Ovary (tissue), 9 donors: ENCODE measurements around the gene ATXN10. TPM values are rescaled to one million over a fixed set of nuclear protein-coding genes. Genes with fewer than 3 reads are reported as not detected.
"Not testable (repeated sequence)": the region's sequence is repeated elsewhere in the genome, so short reads cannot be mapped to it uniquely, and the experiment has no call there.

Experiments used
- DNase-seq, 5 donors: peaks; one replicate each; pipeline ENCODE4 v3.0.0-alpha.2; 2019 to 2020
- H3K27ac ChIP-seq, 2 donors: fragments of 200-600 bp; one replicate each; pipeline versions ENCODE4 v1.5.1 to v1.8.0; 2019 to 2022
- H3K27me3 ChIP-seq: fragments of 200-600 bp; one replicate; pipeline ENCODE4 v1.8.0; 2022
- H3K36me3 ChIP-seq: fragments of 200-600 bp; sonication (generic); one replicate; pipeline ENCODE4 v1.5.1; 2019
- H3K4me1 ChIP-seq: one replicate; pipeline ENCODE4 v1.8.1; 2013; ENCODE audit warnings: mild to moderate bottlenecking, moderate library complexity; ENCODE audit not compliant: insufficient read depth
- H3K4me3 ChIP-seq: fragments of 200-600 bp; sonication (generic); one replicate; pipeline ENCODE4 v1.5.1; 2017
- H3K9me3 ChIP-seq, 2 donors: fragments of 200-600 bp in 1 of 2; sonication (generic) in 1 of 2; one replicate each; pipeline versions ENCODE4 v1.5.1 to v1.8.1; 2013 to 2019; ENCODE audit warnings: mild to moderate bottlenecking in 1 of 2, moderate library complexity in 1 of 2
- CTCF ChIP-seq, 3 donors: fragments of 450-650 bp in 2 of 3; fragments of 200-600 bp in 1 of 3; IDR thresholded peaks; one replicate each; pipeline versions ENCODE4 v1.5.1 to v1.8.0; 2016 to 2022; ENCODE audit warnings: antibody characterized with exemption in 3 of 3, mild to moderate bottlenecking in 1 of 3
- EP300 ChIP-seq: sonication (generic); formaldehyde crosslinking; IDR thresholded peaks from one replicate; pipeline ENCODE4 v1.6.1; 2017; ENCODE audit warnings: antibody characterized with exemption
- POLR2A ChIP-seq: fragments of 450-650 bp; IDR thresholded peaks from one replicate; pipeline ENCODE4 v1.6.1; 2017; ENCODE audit warnings: antibody characterized with exemption, mild to moderate bottlenecking, moderate library complexity
- WGBS, 3 donors: extraction: QIAGEN DNeasy Blood & Tissue Kit in 1 of 3; methylation state at CpG; one replicate each; pipeline versions ENCODE4 v1.1.5 to v1.1.7; 2013 to 2017; 5-methylcytosine and 5-hydroxymethylcytosine counted together
- intact Hi-C, 4 donors: fragments of 100-400 bp; cut with DNase I; formaldehyde crosslinking; loops; one replicate each; pipeline versions ENCODE4 v1.11.0 to v1.15.1; 2022 to 2023
- polyA plus RNA-seq, 2 donors: library from polyadenylated mRNA; stranded (reverse); fragments of 200-250 nt in 1 of 2; fragments of 350-450 nt in 1 of 2; fragmentation: Illumina TruSeq in 1 of 2; extraction: RNeasy Lipid Tissue Mini Kit (QIAGEN cat#74804) in 1 of 2; gene quantifications; one replicate each; pipeline ENCODE4 v1.2.3, GENCODE V29; 2013 to 2014
- total RNA-seq, 7 donors: library from RNA; depleted of rRNA in 2 of 7; stranded (reverse); fragments of >200 nt in 2 of 7; fragmentation: NEBNext Ultra II Directional in 3 of 7; extraction: Animal tissue kit (Norgen Biotek cat#: 25700) in 3 of 7; gene quantifications; one replicate each; pipeline versions ENCODE4 v1.1.0 to v1.2.4, GENCODE V29; 2016 to 2023
- donor health status: DM: no; HTN: no; CAD: no; lungs with moderate emphysema.
- donor health status: DM: no; HTN: no; CAD: no.
- donor health status: Bipolar disorder and iron deficiency.
- donor health status: DM: yes; HTN: yes; CAD: no.
- donor health status: DM: no; HTN: no; CAD: no.
- donor health status: DM: yes; HTN: yes; CAD: no.

Gene ATXN10
- total and polyA plus RNA-seq, 9 donors = 77.4 to 241 (median 175) TPM

DNA sequence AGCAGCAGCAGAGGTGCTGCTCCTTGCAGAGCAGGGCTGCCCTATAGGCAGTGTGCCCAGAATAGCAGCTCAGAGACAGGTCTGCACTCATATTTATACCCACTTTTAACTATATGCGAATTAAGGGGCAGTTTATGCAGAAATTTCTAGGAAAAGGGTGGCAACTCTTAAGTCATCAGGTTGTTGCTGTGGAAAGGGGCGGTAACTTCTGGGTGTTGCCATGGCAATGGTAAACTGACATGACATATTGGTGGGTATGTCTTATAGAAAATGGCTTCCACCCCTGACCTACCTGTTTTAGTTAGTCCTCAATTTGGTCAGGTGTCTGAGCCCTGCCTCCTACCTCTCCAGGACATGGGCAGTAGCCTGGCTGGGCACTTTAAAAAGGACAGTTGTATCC, 122.3 kb downstream of the ATXN10 start:
- Histone ChIP-seq H3K9me3 (peaks cover 3 to 5% of the 10 kb centered on the region in 2 donors), H3K4me1 (peaks cover 2% of the 10 kb centered on the region), H3K36me3 (no peaks in the 10 kb centered on the region), H3K27me3 (no peaks in the 10 kb centered on the region), H3K27ac (no peak overlapping the region), H3K4me3 (no peak overlapping the region)
- intact Hi-C loops = no loop called here
- 95 to 100% (median 99%) methylated on average over 2 of the region's 2 CpGs for WGBS, 3 donors
- DNase-seq = no peak
- TF ChIP-seq CTCF (IDR thresholded peaks at IDR 0.05) (no peak), EP300 (no peak), POLR2A (no peak)

DNA sequence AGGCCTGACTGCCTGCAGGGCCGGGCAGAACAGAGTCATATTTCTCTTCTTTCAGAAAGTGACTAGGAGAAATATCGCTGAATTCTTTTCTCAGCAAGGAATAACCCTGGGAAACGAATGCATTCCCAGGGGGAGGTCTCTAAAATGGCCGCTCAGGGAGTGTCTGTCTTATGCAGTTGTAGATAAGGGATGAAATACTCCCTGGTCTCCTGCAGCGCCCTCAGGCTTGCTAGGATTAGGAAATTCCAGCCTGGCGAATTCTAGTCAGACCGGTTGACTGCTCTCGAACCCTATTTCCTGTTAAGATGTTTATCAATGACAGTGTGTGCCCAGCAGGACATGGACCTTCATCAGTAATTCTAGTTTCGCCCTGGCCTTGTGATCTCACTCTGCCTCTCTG, 124.4 kb downstream of the ATXN10 start:
- H3K36me3 ChIP-seq, DNase-seq, H3K27ac ChIP-seq, H3K9me3 ChIP-seq, H3K4me3 ChIP-seq, intact Hi-C loops, H3K4me1 ChIP-seq, H3K27me3 ChIP-seq: not testable (repeated sequence)
- WGBS, 3 donors = 96 to 97% (median 97%) methylated on average over 9 of the region's 9 CpGs

GRCh38 chr22:45799291-45799690, 127.7 kb downstream of the ATXN10 start:
- intact Hi-C loops = no loop called here
- no peak for DNase-seq
- WGBS, 3 donors = 95 to 97% (median 95%) methylated on average over 2 of the region's 2 CpGs
- Histone ChIP-seq H3K27me3 (no peaks in the 10 kb centered on the region), H3K4me1 (no peaks in the 10 kb centered on the region), H3K36me3 (no peaks in the 10 kb centered on the region), H3K9me3 (peaks cover 3 to 5% of the 10 kb centered on the region in 2 donors), H3K4me3 (no peak overlapping the region), H3K27ac (no peak overlapping the region)
- no peak for TF ChIP-seq POLR2A
- no peak for TF ChIP-seq EP300

- WGBS, 3 donors = 93 to 95% (median 94%) methylated on average over 4 of the region's 4 CpGs
- Histone ChIP-seq H3K36me3 (no peaks in the 10 kb centered on the region), H3K4me3 (no peak overlapping the region), H3K27ac (no peak overlapping the region), H3K27me3 (no peaks in the 10 kb centered on the region), H3K9me3 (no peaks in the 10 kb centered on the region), H3K4me1 (peaks cover 2% of the 10 kb centered on the region)
- intact Hi-C loops = no loop called here
- no peak for DNase-seq
- TF ChIP-seq POLR2A (no peak), EP300 (no peak), CTCF (IDR thresholded peaks at IDR 0.05) (no peak)
These were observed 130.4 kb downstream of the ATXN10 start for GRCh38 chr22:45802054-45802453.

- TF ChIP-seq CTCF (IDR thresholded peaks at IDR 0.05) (no peak), POLR2A (no peak), EP300 (no peak)
These were observed 132.8 kb downstream of the ATXN10 start for GRCh38 chr22:45804319-45804985.

More at GRCh38 chr22:45804319-45804985, 132.8 kb downstream of the ATXN10 start:
- no peak overlapping the region for H3K27ac ChIP-seq
- no peaks in the 10 kb centered on the region for H3K36me3 ChIP-seq
- WGBS, 3 donors = 89 to 93% (median 91%) methylated on average over 6 of the region's 6 CpGs
- H3K9me3 ChIP-seq = no peaks in the 10 kb centered on the region
- H3K4me3 ChIP-seq = no peak overlapping the region
- no peaks in the 10 kb centered on the region for H3K27me3 ChIP-seq
- intact Hi-C loops = no loop called here
- no peak for DNase-seq
- H3K4me1 ChIP-seq = peaks cover 4% of the 10 kb centered on the region
